AG04450 (cell line): Measurements from ENCODE around the gene FHAD1. TPM values are rescaled to one million over a fixed set of nuclear protein-coding genes. Genes with fewer than 3 reads are reported as not detected.
A peak's percentile ranks its signal among the peaks of the same experiment; 100 is the strongest.

ENCODE experiments used
- CTCF ChIA-PET: fragments of 300-600, 350-600 bp; formaldehyde crosslinking; extraction: SDS; loops from one replicate; lab custom pipeline; 2022; ENCODE audit warnings: antibody characterized with exemption, inconsistent platforms; lab: Charles Lee
- POLR2A ChIA-PET: fragments of 350-600 bp; formaldehyde crosslinking; extraction: SDS; loops from one replicate; lab custom pipeline; 2021; ENCODE audit warnings: antibody characterized with exemption, inconsistent platforms; lab: Yijun Ruan, JAX
- DNase-seq: peaks from one replicate; pipeline ENCODE4 v3.0.0-alpha.2; 2011; ENCODE audit warnings: low read depth, low spot score
- H3K27ac ChIP-seq: one replicate; pipeline ENCODE4 v1.5.1; 2012; ENCODE audit warnings: low read depth, low read length, control low read depth
- H3K27me3 ChIP-seq: one replicate; pipeline ENCODE4 v1.6.0; 2012; ENCODE audit warnings: low read length; ENCODE audit not compliant: control insufficient read depth, insufficient read depth
- H3K4me3 ChIP-seq: 2 replicates; pipeline ENCODE4 v1.5.1; 2011; ENCODE audit warnings: mild to moderate bottlenecking, low read depth, low read length, control low read depth
- H3K9me3 ChIP-seq: 2 replicates; pipeline ENCODE4 v1.5.1; 2012; ENCODE audit warnings: low read length; ENCODE audit not compliant: control insufficient read depth, insufficient read depth
- CTCF ChIP-seq: IDR thresholded peaks from 2 replicates; pipeline ENCODE4 v1.5.1; 2011; ENCODE audit warnings: low read depth, low read length, control low read depth, inconsistent platforms
- polyA plus RNA-seq: library from polyadenylated mRNA; depleted of rRNA; stranded (reverse); fragments of >200 nt; gene quantifications from 2 replicates; pipeline ENCODE4 v1.2.3, GENCODE V29; 2011

The FHAD1 gene
- polyA plus RNA-seq, 1 experiment = 0.36 TPM

GRCh38 chr1:15414445-15414983 is 167.5 kb downstream of the FHAD1 start:
- no peak for DNase-seq
- no peak for TF ChIP-seq CTCF
- Histone ChIP-seq H3K27ac (no peak overlapping the region), H3K4me3 (no peak overlapping the region), H3K27me3 (no peaks in the 10 kb centered on the region), H3K9me3 (peaks cover 3% of the 10 kb centered on the region; the same call in 1 of the 2 replicates)
- POLR2A ChIA-PET = no interaction called here
- CTCF ChIA-PET = no interaction called here

- ChIA-PET CTCF (interaction anchor here (1.1 to 5.0 kb wide), 3 partner anchors 9 to 94 kb away, joined by 5 to 30 read pairs (median 6); no protein-coding TSS in a partner anchor), POLR2A (interaction anchor here (0.8 kb wide), 1 partner anchor 10 kb away, joined by 5 read pairs; no protein-coding TSS in a partner anchor)
- peak overlapping the region; percentile 61 for H3K27ac ChIP-seq
- no peaks in the 10 kb centered on the region for H3K27me3 ChIP-seq
- no peak overlapping the region for H3K4me3 ChIP-seq
- TF ChIP-seq CTCF = no peak
- DNase-seq = no peak
- H3K9me3 ChIP-seq = no peaks in the 10 kb centered on the region; the same call in 1 of the 2 replicates
Measured at GRCh38 chr1:15417059-15417934, 170.3 kb downstream of the FHAD1 start.

GRCh38 chr1:15418806-15419515 is 171.9 kb downstream of the FHAD1 start:
- no peak for DNase-seq
- no peaks in the 10 kb centered on the region for H3K27me3 ChIP-seq
- no peak for TF ChIP-seq CTCF
- H3K4me3 ChIP-seq = no peak overlapping the region
- no peak overlapping the region for H3K27ac ChIP-seq
- ChIA-PET CTCF (interaction anchor here (3.0 to 5.0 kb wide), 2 partner anchors 12 to 95 kb away, joined by 9 to 30 read pairs; no protein-coding TSS in a partner anchor), POLR2A (no interaction called here)
- H3K9me3 ChIP-seq = no peaks in the 10 kb centered on the region; the same call in 1 of the 2 replicates

- no peak for DNase-seq
- Histone ChIP-seq H3K4me3 (no peak overlapping the region), H3K9me3 (no peaks in the 10 kb centered on the region; the same call in 1 of the 2 replicates), H3K27ac (no peak overlapping the region), H3K27me3 (no peaks in the 10 kb centered on the region)
- POLR2A ChIA-PET = interaction anchor here (0.6 kb wide), 1 partner anchor 9 kb away, joined by 5 read pairs; no protein-coding TSS in a partner anchor
- CTCF ChIA-PET = interaction anchor here (3.0 to 5.0 kb wide), 2 partner anchors 10 to 97 kb away, joined by 9 to 30 read pairs; no protein-coding TSS in a partner anchor
- TF ChIP-seq CTCF = no peak
Measured at GRCh38 chr1:15420853-15421465, 173.9 kb downstream of the FHAD1 start.
